Measurements from ENCODE around the gene LIN7C.

GRCh38 chr11:27487706-27488105, 18.9 kb downstream of the LIN7C start:
- TF ChIP-seq CTCF (conservative IDR thresholded peaks at IDR 0.05; ENCODE audit: low read length) (no peak), EZH2phosphoT487 (IDR thresholded peaks at IDR 0.05; ENCODE audit: borderline replicate concordance, low read depth, low read length) (no peak)
